ENCODE data around the gene RNF183. TPM values are rescaled to one million over a fixed set of nuclear protein-coding genes. Genes with fewer than 3 reads are reported as not detected.
"Not testable (repeated sequence)": the region's sequence is repeated elsewhere in the genome, so short reads cannot be mapped to it uniquely, and the experiment has no call there.

Gene RNF183
- total RNA-seq, 2 experiments from 2014 or later: not detected

DNA sequence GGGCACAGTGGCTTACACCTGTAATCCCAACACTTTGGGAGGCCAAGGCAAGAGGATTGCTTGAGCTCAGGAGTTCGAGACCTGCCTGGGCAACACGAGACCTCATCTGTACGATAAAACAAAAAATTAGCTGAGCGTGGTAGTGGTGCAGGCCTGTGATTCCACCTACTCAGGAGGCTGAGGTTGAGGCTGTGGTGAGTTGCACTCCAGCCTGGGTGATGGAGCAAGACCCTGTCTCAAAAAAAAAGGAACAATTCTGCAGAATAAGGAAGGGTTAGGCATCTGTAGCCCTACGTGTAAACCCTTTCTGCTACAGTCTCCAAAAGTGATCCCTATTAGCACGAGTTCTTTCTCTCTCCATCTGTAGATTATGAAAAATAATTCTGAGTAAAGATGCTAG, 47.7 kb downstream of the RNF183 start:
- H3K27ac Mint-ChIP-seq: no peak overlapping the region
- H3K27me3 Mint-ChIP-seq: no peaks in the 10 kb centered on the region
- peaks cover 22% of the 10 kb centered on the region for H3K36me3 Mint-ChIP-seq
- DNase-seq (no peak), ATAC-seq (no peak)
- H3K9me3 Mint-ChIP-seq (ENCODE audit: low read depth): peaks cover 2% of the 10 kb centered on the region
- CTCF ChIA-PET: interaction anchor here (1.8 kb wide), 1 partner anchor 19 kb away, joined by 5 read pairs; no protein-coding TSS in a partner anchor
- H3K4me3 Mint-ChIP-seq: no peak overlapping the region
- peaks cover 3% of the 10 kb centered on the region for H3K4me1 Mint-ChIP-seq

DNA sequence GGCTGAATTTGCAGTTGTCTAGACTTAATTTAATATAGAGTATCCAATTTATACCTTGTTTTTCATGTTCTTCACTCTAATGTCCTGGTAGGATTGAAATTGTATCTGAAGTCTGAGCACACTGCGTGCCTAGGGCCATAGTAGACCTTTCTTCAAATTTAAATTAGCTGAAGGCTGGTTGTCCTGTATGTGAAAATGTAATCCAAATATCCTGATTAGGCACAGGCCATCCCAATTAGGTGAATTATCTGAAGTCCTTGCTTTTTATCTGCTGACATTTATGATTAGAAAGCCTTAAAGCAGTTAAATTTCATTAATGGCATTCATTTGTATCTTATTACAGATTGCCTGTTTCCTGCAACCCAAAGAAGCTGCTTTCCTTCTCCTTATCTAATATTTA, 48.2 kb downstream of the RNF183 start:
- Mint-ChIP-seq H3K27ac (no peak overlapping the region), H3K36me3 (peaks cover 18% of the 10 kb centered on the region), H3K4me3 (no peak overlapping the region), H3K9me3 (ENCODE audit: low read depth) (peaks cover 2% of the 10 kb centered on the region), H3K4me1 (peaks cover 3% of the 10 kb centered on the region), H3K27me3 (no peaks in the 10 kb centered on the region)
- ATAC-seq (no peak), DNase-seq (no peak)
- CTCF ChIA-PET: interaction anchor here (1.8 kb wide), 1 partner anchor 19 kb away, joined by 5 read pairs; no protein-coding TSS in a partner anchor

DNA sequence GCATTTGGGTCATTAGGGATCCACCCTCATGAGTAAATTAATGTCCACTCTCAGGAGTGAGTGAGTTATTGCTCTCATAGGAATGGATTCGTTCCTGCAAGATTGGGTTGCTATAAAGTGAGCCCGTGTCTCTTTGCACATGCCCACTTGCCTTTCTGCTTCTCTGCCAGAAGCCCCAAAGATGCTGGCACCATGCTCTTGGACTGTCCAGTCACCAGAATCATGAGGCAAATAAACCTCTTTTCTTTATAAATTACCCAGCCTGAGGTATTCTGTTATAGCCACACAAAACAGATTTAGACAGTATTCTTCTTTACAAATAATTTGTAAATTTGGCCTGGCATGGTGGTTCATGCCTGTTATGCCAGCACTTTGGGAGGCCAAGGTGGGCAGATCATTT, 52.4 kb downstream of the RNF183 start:
- DNase-seq (no peak), ATAC-seq (no peak)
- Mint-ChIP-seq H3K9me3 (ENCODE audit: low read depth) (peaks cover 4% of the 10 kb centered on the region), H3K36me3 (peaks cover 16% of the 10 kb centered on the region), H3K4me3 (no peak overlapping the region), H3K27ac (no peak overlapping the region), H3K27me3 (no peaks in the 10 kb centered on the region), H3K4me1 (no peaks in the 10 kb centered on the region)
- CTCF ChIA-PET: interaction anchor here (1.4 kb wide), 1 partner anchor 19 kb away, joined by 4 read pairs; no protein-coding TSS in a partner anchor

DNA sequence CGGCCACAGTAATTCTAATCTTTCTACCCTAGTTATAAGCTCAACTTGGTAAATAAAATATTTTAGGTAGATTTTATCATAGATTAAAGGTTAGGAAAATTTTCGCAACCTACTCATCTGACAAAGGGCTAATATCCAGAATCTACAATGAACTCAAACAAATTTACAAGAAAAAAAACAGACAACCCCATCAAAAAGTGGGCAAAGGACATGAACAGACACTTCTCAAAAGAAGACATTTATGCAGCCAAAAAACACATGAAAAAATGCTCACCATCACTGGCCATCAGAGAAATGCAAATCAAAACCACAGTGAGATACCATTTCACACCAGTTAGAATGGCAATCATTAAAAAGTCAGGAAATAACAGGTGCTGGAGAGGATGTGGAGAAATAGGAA, 53.5 kb downstream of the RNF183 start:
- H3K27ac Mint-ChIP-seq; ATAC-seq; H3K9me3 Mint-ChIP-seq (ENCODE audit: low read depth); H3K27me3 Mint-ChIP-seq; CTCF ChIA-PET; H3K4me3 Mint-ChIP-seq; DNase-seq; H3K4me1 Mint-ChIP-seq: not testable (repeated sequence)
- peaks cover 16% of the 10 kb centered on the region for H3K36me3 Mint-ChIP-seq

DNA sequence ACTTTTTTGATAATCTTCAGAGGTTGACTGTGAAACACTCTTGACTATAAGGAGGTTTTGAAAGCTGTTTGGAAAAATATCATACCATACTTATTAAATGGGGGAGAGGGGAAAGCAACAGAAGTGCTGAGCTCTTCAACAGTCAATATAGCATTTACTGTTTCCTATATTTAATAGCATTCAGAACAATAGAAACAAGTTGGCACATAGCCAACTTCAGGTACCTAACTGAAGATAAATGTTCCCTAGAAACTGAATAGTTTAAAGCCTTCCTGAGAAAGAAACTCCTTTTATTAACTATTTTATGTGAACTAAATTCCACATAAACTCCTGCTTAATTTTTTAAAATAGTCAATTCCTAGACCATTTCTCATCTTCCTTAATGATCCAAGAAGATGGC, 55.5 kb downstream of the RNF183 start:
- H3K4me3 Mint-ChIP-seq: no peak overlapping the region
- CTCF ChIA-PET: no interaction called here
- H3K27ac Mint-ChIP-seq: no peak overlapping the region
- no peaks in the 10 kb centered on the region for H3K27me3 Mint-ChIP-seq
- no peaks in the 10 kb centered on the region for H3K4me1 Mint-ChIP-seq
- ATAC-seq: no peak
- DNase-seq: no peak
- peaks cover 4% of the 10 kb centered on the region for H3K9me3 Mint-ChIP-seq (ENCODE audit: low read depth)
- peaks cover 16% of the 10 kb centered on the region for H3K36me3 Mint-ChIP-seq

Other genes with a start within 250 kb of the RNF183 start
- gene ZFP37, start 246.7 kb downstream of the RNF183 start, total RNA-seq: 1 to 10 TPM in 1 of 2 experiments, under 1 TPM in 1; 0.77 to 1.1 TPM
- 1 to 10 TPM; 2.9 to 4.2 TPM for gene SLC31A2, start 152.4 kb downstream of the RNF183 start, total RNA-seq
- gene FKBP15, start 82.1 kb downstream of the RNF183 start, total RNA-seq: 10 to 100 TPM; 40.4 to 42.8 TPM
- 10 to 100 TPM in 1 of 2 experiments, 1 to 10 TPM in 1; 8.7 to 12.2 TPM for gene SLC31A1, start 81.8 kb downstream of the RNF183 start, total RNA-seq
- 10 to 100 TPM; 25.6 to 33.6 TPM for gene CDC26, start 27.8 kb downstream of the RNF183 start, total RNA-seq
- 10 to 100 TPM; 34.0 to 43.4 TPM for gene PRPF4, start 27.7 kb downstream of the RNF183 start, total RNA-seq
- 1 to 10 TPM; 1.1 TPM for gene WDR31, start 36.9 kb upstream of the RNF183 start, total RNA-seq
- 1 to 10 TPM; 6.0 to 7.2 TPM for gene BSPRY, start 46.2 kb upstream of the RNF183 start, total RNA-seq
- 10 to 100 TPM; 15.8 to 16.4 TPM for gene HDHD3, start 73.6 kb upstream of the RNF183 start, total RNA-seq
- 10 to 100 TPM; 27.5 to 29.0 TPM for gene ALAD, start 97.9 kb upstream of the RNF183 start, total RNA-seq
- gene POLE3, start 107.3 kb upstream of the RNF183 start, total RNA-seq: 10 to 100 TPM; 55.0 to 72.7 TPM
- under 1 TPM; 0.16 to 0.41 TPM for gene C9orf43, start 107.4 kb upstream of the RNF183 start, total RNA-seq
- gene RGS3, start 160.4 kb upstream of the RNF183 start, total RNA-seq: 10 to 100 TPM; 57.1 to 76.4 TPM